HepG2 (cell line): ENCODE results near the gene OGFR. TPM values are rescaled to one million over a fixed set of nuclear protein-coding genes. Genes with fewer than 3 reads are reported as not detected.

Experiments
- BORCS8-MEF2B ChIP-seq: sonication (generic); formaldehyde crosslinking; IDR thresholded peaks from 2 replicates; pipeline ENCODE4 v1.8.0; 2022; ENCODE audit warnings: mild to moderate bottlenecking, missing genetic modification reagents
- CBFB ChIP-seq: sonication (generic); formaldehyde crosslinking; IDR thresholded peaks from 2 replicates; pipeline ENCODE4 v1.4.0; 2020; ENCODE audit warnings: missing genetic modification reagents
- DMAP1 ChIP-seq: IDR thresholded peaks from 2 replicates; pipeline ENCODE4 v1.6.1; 2016
- DRAP1 ChIP-seq: IDR thresholded peaks from 2 replicates; pipeline ENCODE4 v1.6.1; 2016; ENCODE audit warnings: missing genetic modification reagents, missing compliant biosample characterization
- FOXM1 ChIP-seq: sonication (generic); formaldehyde crosslinking; IDR thresholded peaks from 2 replicates; pipeline ENCODE4 v1.5.0; 2020; ENCODE audit warnings: missing genetic modification reagents
- GFI1 ChIP-seq: sonication (generic); formaldehyde crosslinking; IDR thresholded peaks from 2 replicates; pipeline ENCODE4 v1.5.0; 2020; ENCODE audit warnings: missing genetic modification reagents, mild to moderate bottlenecking, borderline replicate concordance
- HNRNPUL1 ChIP-seq: fragments of 200-400 bp; formaldehyde crosslinking; IDR thresholded peaks from 2 replicates; pipeline ENCODE4 v1.6.1; 2017; ENCODE audit warnings: low read depth, mild to moderate bottlenecking, low read length, moderate library complexity
- KDM4B ChIP-seq: sonication (generic); formaldehyde crosslinking; IDR thresholded peaks from 2 replicates; pipeline ENCODE4 v1.4.0; 2020; ENCODE audit warnings: missing genetic modification reagents
- KLF11 ChIP-seq: IDR thresholded peaks from 2 replicates; pipeline ENCODE4 v1.6.1; 2016; ENCODE audit warnings: missing compliant biosample characterization
- MXD3 ChIP-seq: IDR thresholded peaks from 2 replicates; pipeline ENCODE4 v1.6.1; 2016; ENCODE audit warnings: mild to moderate bottlenecking, missing biosample characterization, missing genetic modification reagents
- NFE2L1 ChIP-seq: sonication (generic); formaldehyde crosslinking; IDR thresholded peaks from 2 replicates; pipeline ENCODE4 v1.4.0; 2020; ENCODE audit warnings: missing genetic modification reagents, mild to moderate bottlenecking, borderline replicate concordance
- PRMT3 ChIP-seq: sonication (generic); formaldehyde crosslinking; IDR thresholded peaks from 2 replicates; pipeline ENCODE4 v1.8.1; 2022; ENCODE audit warnings: low read depth, mild to moderate bottlenecking, moderate library complexity, missing genetic modification reagents, borderline replicate concordance
- ZBTB1 ChIP-seq: sonication (generic); formaldehyde crosslinking; IDR thresholded peaks from 2 replicates; pipeline ENCODE4 v1.4.0; 2020; ENCODE audit warnings: missing genetic modification reagents, borderline replicate concordance
- ZMAT5 ChIP-seq: sonication (generic); formaldehyde crosslinking; IDR thresholded peaks from 2 replicates; pipeline ENCODE4 v1.5.0; 2020; ENCODE audit warnings: mild to moderate bottlenecking, low read depth, missing genetic modification reagents, borderline replicate concordance
- ZMYM3 ChIP-seq: sonication (generic); formaldehyde crosslinking; IDR thresholded peaks from 2 replicates; pipeline ENCODE4 v1.5.1; 2020; ENCODE audit warnings: mild to moderate bottlenecking, missing genetic modification reagents
- ZNF33A ChIP-seq: sonication (generic); formaldehyde crosslinking; IDR thresholded peaks from 2 replicates; pipeline ENCODE4 v1.5.1; 2020; ENCODE audit warnings: missing genetic modification reagents, mild to moderate bottlenecking, moderate library complexity, borderline replicate concordance
- ZNF343 ChIP-seq: sonication (generic); formaldehyde crosslinking; IDR thresholded peaks from 2 replicates; pipeline ENCODE4 v1.4.0; 2020; ENCODE audit warnings: mild to moderate bottlenecking, missing genetic modification reagents
- ZNF468 ChIP-seq: sonication (generic); formaldehyde crosslinking; IDR thresholded peaks from 2 replicates; pipeline ENCODE4 v1.8.0; 2022; ENCODE audit warnings: mild to moderate bottlenecking, moderate library complexity, missing genetic modification reagents
- ZNF558 ChIP-seq: sonication (generic); formaldehyde crosslinking; IDR thresholded peaks from 2 replicates; pipeline ENCODE4 v1.9.0; 2022; ENCODE audit warnings: mild to moderate bottlenecking, missing genetic modification reagents, borderline replicate concordance
- ZNF891 ChIP-seq: sonication (generic); formaldehyde crosslinking; IDR thresholded peaks from 2 replicates; pipeline ENCODE4 v1.5.0; 2020; ENCODE audit warnings: mild to moderate bottlenecking, missing genetic modification reagents
- polyA plus RNA-seq, 8 experiments: library from polyadenylated mRNA; depleted of rRNA in 3 of 8; stranded (reverse) in 7 of 8; unstranded in 1 of 8; fragments of >200 nt; fragmentation: Illumina TruSeq in 4 of 8; extraction: Trizol in 4 of 8; gene quantifications; 2 replicates each; pipeline versions ENCODE4 v1.2.1 to v1.2.3, GENCODE V29; 2011 to 2016; ENCODE audit warnings: low read depth in 4 of 8, missing spikeins in 1 of 8, mixed read lengths in 1 of 8; ENCODE audit not compliant: insufficient read depth in 1 of 8
- total RNA-seq, 5 experiments: library from RNA; depleted of rRNA; stranded (reverse); fragments of >200 nt; fragmentation: Illumina TruSeq; extraction: Trizol; gene quantifications; 2 replicates each; pipeline ENCODE4 v1.2.3, GENCODE V29; 2016; ENCODE audit warnings: low read depth in 1 of 5
- TF ChIP-seq, protein P1 (sequence below): sonication (generic); IDR thresholded peaks from 2 replicates; pipeline ENCODE4 v1.6.1; 2016; ENCODE audit warnings: low read depth, borderline replicate concordance
- TF ChIP-seq, protein P2 (sequence below): sonication (generic); formaldehyde crosslinking; IDR thresholded peaks from 2 replicates; pipeline ENCODE4 v1.4.0; 2020; ENCODE audit warnings: missing genetic modification reagents, low read depth, mild to moderate bottlenecking, borderline replicate concordance
- TF ChIP-seq, protein P3 (sequence below): sonication (generic); formaldehyde crosslinking; IDR thresholded peaks from 2 replicates; pipeline ENCODE4; 2020; ENCODE audit warnings: missing genetic modification reagents, mild to moderate bottlenecking, borderline replicate concordance
- TF ChIP-seq, protein P4 (sequence below): IDR thresholded peaks from 2 replicates; pipeline ENCODE4 v1.6.1; 2016; ENCODE audit warnings: control low read depth

OGFR gene
- total and polyA plus RNA-seq, 2 of the 13 experiments (the other 11 are each of a cell fraction or from before 2014, with no cell fraction given), result 47.7 to 81.8 TPM

DNA sequence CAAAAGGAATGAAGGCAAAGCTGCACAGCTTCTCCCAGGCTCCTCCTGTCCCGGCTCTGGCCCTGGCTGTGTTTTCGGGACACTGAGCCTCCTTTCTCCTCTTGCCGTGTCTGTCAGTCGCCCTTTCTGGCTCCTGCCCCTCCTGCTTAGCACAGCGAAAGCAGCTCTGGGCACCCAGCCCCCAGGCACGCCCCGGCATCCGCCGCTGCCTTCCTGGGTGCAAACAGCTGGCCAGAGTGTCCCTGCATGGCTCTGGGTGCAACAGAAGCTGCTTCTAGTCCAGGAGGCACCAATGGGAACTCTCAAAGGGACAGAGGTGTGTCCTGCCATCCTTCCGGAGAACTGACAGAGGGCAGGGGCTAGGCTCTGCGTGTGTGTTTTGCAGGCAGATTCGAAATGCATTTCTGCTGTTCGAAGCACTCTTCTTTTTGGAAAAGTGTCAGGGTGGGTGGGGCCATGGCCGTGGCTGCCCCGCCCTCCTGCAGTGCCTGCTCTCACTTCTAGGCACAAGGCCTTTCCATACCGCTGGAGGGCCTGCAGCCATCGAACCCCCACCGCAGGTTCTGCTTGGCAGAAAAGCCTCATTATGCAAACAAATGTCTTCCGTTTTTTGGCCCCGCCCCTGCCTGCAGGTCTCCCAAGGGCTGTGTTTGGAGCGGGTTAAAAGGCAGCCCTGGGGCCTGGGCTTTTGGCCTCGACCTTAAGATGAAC, 27.7 kb downstream of the OGFR start (continued):
- TF ChIP-seq, protein P1, sequence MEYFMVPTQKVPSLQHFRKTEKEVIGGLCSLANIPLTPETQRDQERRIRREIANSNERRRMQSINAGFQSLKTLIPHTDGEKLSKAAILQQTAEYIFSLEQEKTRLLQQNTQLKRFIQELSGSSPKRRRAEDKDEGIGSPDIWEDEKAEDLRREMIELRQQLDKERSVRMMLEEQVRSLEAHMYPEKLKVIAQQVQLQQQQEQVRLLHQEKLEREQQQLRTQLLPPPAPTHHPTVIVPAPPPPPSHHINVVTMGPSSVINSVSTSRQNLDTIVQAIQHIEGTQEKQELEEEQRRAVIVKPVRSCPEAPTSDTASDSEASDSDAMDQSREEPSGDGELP, result no peak
- TF ChIP-seq, protein P2, sequence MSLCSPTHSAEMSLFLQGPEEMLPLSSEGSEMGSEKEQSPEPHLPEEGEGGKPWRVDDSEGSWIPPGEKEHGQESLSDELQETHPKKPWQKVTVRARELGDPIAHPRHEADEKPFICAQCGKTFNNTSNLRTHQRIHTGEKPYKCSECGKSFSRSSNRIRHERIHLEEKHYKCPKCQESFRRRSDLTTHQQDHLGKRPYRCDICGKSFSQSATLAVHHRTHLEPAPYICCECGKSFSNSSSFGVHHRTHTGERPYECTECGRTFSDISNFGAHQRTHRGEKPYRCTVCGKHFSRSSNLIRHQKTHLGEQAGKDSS, result no peak
- 0 out of 2 replicates have a peak, but pooled peaks have one; percentile 6 for TF ChIP-seq ZNF891 (CRISPR knock-in tag)
- no peak for TF ChIP-seq ZNF33A (CRISPR knock-in tag)
- TF ChIP-seq ZMYM3 (CRISPR knock-in tag), result no peak
- TF ChIP-seq KLF11, result no peak
- TF ChIP-seq, protein P3, sequence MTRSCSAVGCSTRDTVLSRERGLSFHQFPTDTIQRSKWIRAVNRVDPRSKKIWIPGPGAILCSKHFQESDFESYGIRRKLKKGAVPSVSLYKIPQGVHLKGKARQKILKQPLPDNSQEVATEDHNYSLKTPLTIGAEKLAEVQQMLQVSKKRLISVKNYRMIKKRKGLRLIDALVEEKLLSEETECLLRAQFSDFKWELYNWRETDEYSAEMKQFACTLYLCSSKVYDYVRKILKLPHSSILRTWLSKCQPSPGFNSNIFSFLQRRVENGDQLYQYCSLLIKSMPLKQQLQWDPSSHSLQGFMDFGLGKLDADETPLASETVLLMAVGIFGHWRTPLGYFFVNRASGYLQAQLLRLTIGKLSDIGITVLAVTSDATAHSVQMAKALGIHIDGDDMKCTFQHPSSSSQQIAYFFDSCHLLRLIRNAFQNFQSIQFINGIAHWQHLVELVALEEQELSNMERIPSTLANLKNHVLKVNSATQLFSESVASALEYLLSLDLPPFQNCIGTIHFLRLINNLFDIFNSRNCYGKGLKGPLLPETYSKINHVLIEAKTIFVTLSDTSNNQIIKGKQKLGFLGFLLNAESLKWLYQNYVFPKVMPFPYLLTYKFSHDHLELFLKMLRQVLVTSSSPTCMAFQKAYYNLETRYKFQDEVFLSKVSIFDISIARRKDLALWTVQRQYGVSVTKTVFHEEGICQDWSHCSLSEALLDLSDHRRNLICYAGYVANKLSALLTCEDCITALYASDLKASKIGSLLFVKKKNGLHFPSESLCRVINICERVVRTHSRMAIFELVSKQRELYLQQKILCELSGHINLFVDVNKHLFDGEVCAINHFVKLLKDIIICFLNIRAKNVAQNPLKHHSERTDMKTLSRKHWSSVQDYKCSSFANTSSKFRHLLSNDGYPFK (CRISPR knock-in tag), result no peak
- no peak for TF ChIP-seq FOXM1 (CRISPR knock-in tag)
- TF ChIP-seq PRMT3 (CRISPR knock-in tag), result no peak
- TF ChIP-seq NFE2L1, result no peak
- no peak; the same call in 1 of the 2 replicates for TF ChIP-seq DRAP1 (CRISPR knock-in tag)
- 0 out of 2 replicates have a peak, but pooled peaks have one; percentile 28 for TF ChIP-seq GFI1 (CRISPR knock-in tag)
- TF ChIP-seq HNRNPUL1, result no peak
- TF ChIP-seq KDM4B (CRISPR knock-in tag), result no peak
- no peak for TF ChIP-seq ZNF558
- 0 out of 2 replicates have a peak, but pooled peaks have one; percentile 32 for TF ChIP-seq ZBTB1 (CRISPR knock-in tag)
- no peak for TF ChIP-seq DMAP1 (CRISPR knock-in tag)
- no peak for TF ChIP-seq ZNF343 (CRISPR knock-in tag)
- TF ChIP-seq ZNF468 (CRISPR knock-in tag), result no peak
- no peak for TF ChIP-seq CBFB (CRISPR knock-in tag)
- TF ChIP-seq BORCS8-MEF2B, result no peak
- TF ChIP-seq, protein P4, sequence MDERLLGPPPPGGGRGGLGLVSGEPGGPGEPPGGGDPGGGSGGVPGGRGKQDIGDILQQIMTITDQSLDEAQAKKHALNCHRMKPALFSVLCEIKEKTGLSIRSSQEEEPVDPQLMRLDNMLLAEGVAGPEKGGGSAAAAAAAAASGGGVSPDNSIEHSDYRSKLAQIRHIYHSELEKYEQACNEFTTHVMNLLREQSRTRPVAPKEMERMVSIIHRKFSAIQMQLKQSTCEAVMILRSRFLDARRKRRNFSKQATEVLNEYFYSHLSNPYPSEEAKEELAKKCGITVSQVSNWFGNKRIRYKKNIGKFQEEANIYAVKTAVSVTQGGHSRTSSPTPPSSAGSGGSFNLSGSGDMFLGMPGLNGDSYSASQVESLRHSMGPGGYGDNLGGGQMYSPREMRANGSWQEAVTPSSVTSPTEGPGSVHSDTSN (CRISPR knock-in tag), result no peak
- no peak for TF ChIP-seq ZMAT5 (CRISPR knock-in tag)
- TF ChIP-seq MXD3 (CRISPR knock-in tag), result no peak
